CD4-positive, alpha-beta T cell treated with Interleukin-6 at 100 ng/mL for 8 hours (primary cell): ENCODE results near the gene ABCA5.
A peak's percentile ranks its signal among the peaks of the same experiment; 100 is the strongest.

Experiments used
- DNase-seq: peaks from one replicate; pipeline ENCODE4 v3.0.0-alpha.2; 2020; ENCODE audit warnings: mixed read lengths, low spot score

Gene ABCA5

GRCh38 chr17:69267219-69267618 lies 59.7 kb downstream of the ABCA5 start:
- DNase-seq: no peak

DNA sequence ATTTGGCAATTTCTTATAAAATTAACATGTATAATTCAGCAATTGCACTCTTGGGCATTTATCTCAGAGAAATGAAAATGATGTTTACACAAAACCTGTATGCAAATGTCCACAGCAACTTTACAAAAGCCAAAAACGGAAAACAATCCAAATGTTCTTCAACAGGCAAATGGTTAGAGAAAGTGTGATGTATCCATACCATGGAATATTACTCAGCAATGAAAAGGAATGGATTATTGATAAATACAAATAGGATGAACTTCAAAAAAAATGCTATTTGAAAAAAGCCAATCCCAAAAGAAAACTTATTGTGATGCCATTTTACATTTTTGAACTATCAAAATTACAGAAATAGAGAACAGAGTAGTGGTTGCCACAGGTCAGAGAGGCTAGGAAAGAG lies 61.1 kb downstream of the ABCA5 start:
- DNase-seq: no peak

GRCh38 chr17:69254187-69254586 lies 72.7 kb downstream of the ABCA5 start:
- DNase-seq: no peak

- DNase-seq: no peak
Measured at GRCh38 chr17:69250641-69251040, 76.3 kb downstream of the ABCA5 start.

GRCh38 chr17:69246726-69247375 lies 80.1 kb downstream of the ABCA5 start:
- no peak for DNase-seq

DNA sequence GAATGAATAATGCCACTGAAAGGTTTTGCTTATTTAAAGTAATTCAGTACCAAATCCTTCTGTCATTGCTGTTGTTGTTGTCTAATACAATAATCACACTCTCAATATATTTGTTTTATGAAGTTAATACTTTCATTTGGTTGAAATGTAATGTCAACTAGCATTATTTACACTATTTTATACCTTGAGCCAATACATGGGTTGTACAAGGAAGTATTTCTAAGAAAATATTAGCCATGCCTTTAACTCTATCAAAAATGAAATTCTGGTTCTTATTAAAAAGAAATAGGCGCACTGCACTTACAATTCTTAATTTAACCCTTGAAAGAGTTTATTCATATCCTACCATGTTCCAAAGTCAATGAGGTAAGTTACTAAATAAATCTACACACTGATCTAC lies 80.7 kb downstream of the ABCA5 start:
- no peak for DNase-seq

DNA sequence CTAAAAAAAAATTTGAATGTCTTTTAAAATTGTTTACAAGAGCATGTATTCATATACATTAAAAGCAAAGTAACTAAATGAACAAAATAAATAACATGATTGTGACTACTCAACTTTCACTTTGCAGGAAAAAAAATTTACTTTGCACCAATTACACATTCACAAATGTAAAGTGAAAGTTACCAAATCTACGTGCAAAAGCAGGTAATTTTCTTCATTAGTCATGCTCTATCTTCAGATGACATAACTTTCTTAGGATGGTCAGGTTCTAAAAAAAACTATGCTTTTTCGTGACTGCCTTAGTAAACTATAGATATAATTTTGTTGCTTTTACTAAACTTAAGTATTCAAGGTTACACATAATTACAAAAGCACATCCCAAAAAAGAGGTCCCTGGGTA lies 81.3 kb downstream of the ABCA5 start:
- DNase-seq: no peak

DNA sequence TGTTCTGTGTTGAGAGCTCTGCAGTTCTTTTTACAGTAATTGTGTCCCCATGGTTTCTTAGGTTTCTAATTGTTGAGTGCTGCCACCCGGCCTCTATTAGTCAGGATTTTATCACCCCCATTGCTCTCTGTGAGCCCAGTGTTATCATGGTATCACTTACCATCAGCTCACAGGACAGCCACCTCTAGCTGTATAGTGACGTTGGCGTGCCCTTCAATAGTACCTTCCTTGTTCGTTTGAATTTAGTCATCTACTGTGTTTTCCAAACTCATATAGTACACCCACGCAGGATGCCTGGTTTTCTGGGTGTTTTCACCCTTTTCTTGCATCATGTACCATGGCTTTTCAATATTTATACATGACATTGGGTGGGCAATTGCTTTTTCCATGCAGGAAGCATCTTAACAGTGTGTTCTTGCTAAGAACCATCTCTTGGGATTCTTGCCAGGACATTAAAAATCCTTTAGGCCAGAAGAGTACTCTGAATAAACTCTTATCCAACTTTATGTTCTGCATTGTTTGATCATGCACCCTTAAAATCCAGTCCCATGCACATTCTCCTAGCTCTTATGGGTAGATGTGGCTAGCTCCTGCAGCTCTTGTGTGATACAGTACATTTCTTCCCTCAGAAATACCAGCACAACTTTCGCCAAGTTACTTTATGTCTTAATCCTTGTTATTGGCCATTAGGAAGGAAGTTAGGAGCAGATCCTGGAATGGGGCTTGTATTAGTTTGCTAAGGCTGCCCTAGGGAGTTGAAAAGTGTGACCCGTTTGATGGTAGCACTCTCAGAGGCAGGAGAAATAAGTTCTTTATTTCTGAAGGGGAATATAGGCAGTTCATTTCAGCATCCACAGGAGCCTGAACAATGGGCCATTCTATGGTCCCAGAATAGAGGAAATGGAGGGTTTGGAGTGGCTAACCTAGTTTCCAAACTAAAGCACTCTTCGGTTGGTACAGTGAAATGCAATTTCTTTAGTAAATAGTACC lies 87.0 kb downstream of the ABCA5 start:
- DNase-seq: no peak

- no peak for DNase-seq
Measured at GRCh38 chr17:69236946-69237345, 90.0 kb downstream of the ABCA5 start.

DNA sequence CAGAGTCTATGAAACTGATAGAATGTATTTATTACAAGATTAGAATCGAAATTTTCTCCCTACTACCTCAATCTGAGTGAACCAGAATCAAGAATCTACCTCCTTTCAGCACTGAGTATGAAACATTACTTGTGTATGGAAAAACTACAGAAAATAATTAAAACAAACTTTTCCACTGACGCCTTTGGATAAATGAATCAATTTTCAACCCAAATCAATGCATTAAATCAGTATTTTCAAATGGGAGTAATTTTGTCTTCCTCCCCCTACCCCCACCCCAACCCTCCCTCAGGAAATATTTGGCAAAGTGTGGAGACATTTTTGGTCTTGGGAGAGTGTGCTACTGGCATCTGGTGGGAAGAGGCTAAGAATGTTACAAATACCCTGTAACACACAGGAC lies 90.5 kb downstream of the ABCA5 start:
- no peak for DNase-seq

- DNase-seq: peak; percentile 30
Measured at GRCh38 chr17:69235338-69236058, 91.4 kb downstream of the ABCA5 start.

DNA sequence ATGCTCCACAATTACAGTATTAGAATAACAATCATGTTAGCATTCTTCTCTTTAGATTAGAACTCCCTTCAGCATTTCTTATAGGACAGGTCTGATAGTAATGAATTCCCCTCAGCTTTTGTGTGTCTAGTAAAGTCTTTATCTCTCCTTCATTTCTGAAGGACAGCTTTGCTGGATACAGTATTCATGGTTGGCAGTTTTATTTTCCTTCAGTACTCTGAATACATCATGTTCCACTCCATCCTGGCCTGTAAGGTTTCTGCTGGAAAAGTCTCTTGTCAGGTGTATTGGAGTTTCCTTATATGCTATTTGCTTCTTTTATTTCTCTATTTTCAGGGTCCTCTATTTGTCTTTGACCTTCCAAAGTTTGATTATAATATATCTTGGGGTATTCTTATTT lies 94.3 kb downstream of the ABCA5 start:
- DNase-seq: no peak

DNA sequence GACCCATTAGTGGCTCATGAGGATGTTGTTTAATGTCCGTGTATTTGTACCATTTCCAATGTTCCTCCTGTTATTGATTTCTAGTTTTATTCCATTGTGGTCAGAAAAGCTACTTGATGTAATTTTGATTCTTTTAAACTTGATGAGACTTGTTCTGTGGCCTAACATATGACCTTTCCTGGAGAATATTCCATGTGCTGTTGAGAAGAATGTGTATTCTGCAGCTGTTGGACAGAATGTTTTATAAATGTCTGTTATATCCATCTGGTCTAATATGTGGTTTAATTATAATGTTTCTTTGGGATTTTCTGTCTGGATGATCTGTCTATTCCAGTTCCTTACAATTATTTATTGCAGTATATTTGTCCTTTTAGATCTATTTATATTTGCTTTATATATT lies 95.4 kb downstream of the ABCA5 start:
- no peak for DNase-seq

GRCh38 chr17:69230939-69231338 lies 96.0 kb downstream of the ABCA5 start:
- no peak for DNase-seq

DNA sequence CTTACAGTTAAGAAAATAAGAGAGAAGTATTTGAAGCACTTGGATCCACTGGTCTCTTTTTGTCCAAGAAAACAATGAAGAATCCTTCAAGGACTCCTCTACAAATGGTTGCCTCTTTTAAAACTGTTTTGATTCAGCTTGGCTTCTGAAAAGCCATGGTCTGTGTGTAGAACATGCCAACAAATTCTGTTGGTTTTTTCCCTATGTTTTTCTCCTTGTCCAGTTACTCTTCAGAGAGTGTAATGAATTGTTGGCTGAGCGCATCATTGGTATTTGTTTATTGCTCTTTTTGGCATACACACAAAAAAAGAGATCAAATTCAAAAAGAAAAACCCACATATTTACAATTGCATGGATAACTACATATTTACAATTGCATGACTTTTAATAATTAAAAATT lies 98.4 kb downstream of the ABCA5 start, which contains the start of gene ABCA10:
Gene ABCA10 (minus strand): TSS at position 249 of the 400 bp plus-strand sequence. CDS start 3,466 bp downstream, outside the sequence.
- no peak for DNase-seq

DNA sequence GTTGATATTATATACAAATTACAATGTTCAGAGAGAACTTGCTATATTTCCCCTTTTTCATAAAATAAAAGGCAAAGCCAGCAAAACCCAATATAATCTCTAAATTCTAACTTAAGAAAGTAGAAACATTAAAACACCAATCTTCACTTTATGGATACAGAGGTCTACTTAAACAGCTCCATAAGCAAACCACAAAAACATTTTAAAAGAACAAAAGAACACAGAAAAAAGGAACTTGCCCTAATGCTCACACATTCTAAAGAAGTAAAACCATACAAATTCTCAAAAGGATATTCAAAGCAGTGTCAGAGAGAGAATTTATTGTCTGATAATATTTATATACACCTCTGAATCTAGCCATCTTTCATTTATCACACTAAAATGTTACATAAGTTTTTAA lies 98.9 kb downstream of the ABCA5 start:
- DNase-seq: no peak

DNA sequence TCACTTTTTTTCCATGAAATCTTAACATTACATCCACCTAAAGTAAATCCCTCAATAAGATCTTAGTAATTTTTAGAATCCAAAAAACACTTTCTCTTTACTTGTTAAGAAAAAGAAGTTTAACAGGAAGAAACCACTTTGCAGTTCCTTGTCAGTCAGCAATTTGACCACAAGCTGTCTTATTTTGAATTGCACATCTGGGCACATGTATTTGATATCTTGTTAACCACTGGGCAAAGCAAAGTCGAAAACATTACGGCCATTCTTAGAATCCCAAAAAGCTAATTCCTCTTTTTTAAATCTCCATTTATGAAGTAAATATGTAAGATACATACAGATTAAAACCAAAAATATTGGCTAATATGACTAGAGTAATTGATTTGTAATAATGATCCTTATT lies 99.4 kb downstream of the ABCA5 start:
- DNase-seq: no peak

DNA sequence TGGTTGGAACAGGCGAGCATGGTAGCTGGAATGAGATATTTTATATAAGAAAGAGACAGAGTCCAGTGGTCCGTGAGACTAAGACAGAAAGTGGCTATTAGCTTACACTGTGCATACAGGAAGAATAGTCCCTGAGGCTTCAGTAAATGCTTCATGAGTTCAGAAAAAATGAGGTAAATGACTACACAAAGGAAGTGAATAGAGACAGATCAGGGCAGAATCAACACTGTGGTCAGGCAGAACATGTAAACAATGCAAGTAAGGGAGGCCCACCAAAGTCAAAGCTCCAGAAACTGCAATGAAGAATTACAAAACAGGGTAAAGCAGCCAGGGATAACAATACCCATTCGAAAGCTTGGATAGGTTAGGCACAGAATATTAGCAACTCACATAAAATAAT lies 103.1 kb downstream of the ABCA5 start:
- DNase-seq: no peak

DNA sequence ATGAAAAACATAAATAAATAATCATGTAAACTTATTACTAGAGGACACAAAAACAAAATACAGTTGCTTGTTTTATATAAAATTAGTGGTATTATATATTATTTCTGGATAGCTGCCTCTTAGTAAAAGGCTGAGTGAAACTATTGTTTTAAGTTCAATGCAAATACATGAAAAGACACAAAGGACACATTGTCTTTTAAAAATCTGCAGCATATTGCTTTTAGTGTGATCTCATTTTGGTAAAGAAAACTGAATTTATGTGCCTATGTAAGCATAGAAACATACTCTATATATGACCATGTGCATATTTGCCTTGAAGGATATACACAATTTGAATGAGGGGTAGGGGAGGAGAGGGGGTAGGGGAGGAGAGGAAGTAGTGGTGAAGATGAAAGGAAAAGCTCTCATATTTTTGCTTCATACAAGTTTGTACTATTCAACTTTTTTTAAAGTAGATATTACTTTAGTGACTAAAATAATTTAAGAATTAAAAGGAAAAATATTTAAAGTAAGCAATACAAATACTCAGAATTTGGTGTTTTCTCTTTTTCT lies 104.2 kb downstream of the ABCA5 start:
- DNase-seq: no peak

- no peak for DNase-seq
Measured at GRCh38 chr17:69220098-69220497, 106.8 kb downstream of the ABCA5 start.

DNA sequence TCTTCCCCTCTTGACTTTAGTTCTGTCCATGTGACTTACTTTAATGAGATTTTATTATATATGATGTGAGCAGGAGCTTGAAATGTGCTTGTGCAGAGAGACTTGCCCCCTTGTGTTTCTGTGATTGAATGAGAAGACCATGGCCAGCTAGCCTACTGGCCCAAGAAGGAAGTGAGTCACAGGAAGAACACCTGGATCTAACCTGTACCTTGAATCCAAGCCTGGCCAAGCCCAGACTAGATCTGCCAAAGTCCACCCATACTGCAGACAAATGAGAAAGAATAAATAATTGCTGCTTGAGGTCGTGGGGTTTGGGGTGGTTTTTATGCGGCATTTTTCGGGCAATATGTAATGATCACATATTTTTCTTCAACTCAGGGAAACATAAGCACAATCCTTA lies 107.9 kb downstream of the ABCA5 start:
- no peak for DNase-seq

GRCh38 chr17:69213059-69213813 lies 113.7 kb downstream of the ABCA5 start:
- no peak for DNase-seq
